HCT116 (cell line): ENCODE results near the gene TASP1. TPM values are rescaled to one million over a fixed set of nuclear protein-coding genes. Genes with fewer than 3 reads are reported as not detected.
"Not testable (repeated sequence)": the region's sequence is repeated elsewhere in the genome, so short reads cannot be mapped to it uniquely, and the experiment has no call there.

Source experiments
- ATAC-seq: fragments of 200-7000 bp; cut with Tn5 transposase; 2 replicates; pipeline ENCODE4 v1.9.1; 2020; ENCODE audit warnings: mild to moderate bottlenecking, moderate library complexity
- BruUV-seq: library from RNA; stranded (reverse); fragments of 400-500 nt; replicated peaks from 2 replicates; lab custom pipeline; 2021; lab: Mats Ljungman, UMichigan
- CTCF ChIA-PET: fragments of 300-600 bp; sonication (Branson Sonifier 250); formaldehyde crosslinking; loops from one replicate; lab custom pipeline; 2021; ENCODE audit warnings: antibody characterized with exemption; lab: Charles Lee
- POLR2A ChIA-PET: fragments of 300-600, 350-600 bp; sonication (Branson Sonifier 250); formaldehyde crosslinking; loops from one replicate; lab custom pipeline; 2021; ENCODE audit warnings: antibody characterized with exemption; lab: Charles Lee
- RAD21 ChIA-PET, 2 experiments: fragments of 300-600 bp; sonication (Branson Sonifier 250); formaldehyde crosslinking; loops; one replicate each; lab custom pipeline; 2023; ENCODE audit warnings: low total read pairs in 2 of 2; ENCODE audit not compliant: uncharacterized antibody in 2 of 2, unreplicated experiment in 2 of 2, low non-redundant PET in 1 of 2; lab: Charles Lee
- DNase-seq: peaks from one replicate; pipeline ENCODE4 v3.0.0-alpha.2; 2010; ENCODE audit warnings: low read depth, low spot score
- H2AFZ ChIP-seq: fragments of 200-600 bp; shearing (Covaris generic), sonication (generic); 2 replicates; pipeline ENCODE4 v1.6.1; 2017; ENCODE audit warnings: low read depth, mixed run types, mixed read lengths, antibody characterized with exemption, low read length; ENCODE audit not compliant: poor library complexity, severe bottlenecking
- H3K27ac ChIP-seq: 2 replicates; pipeline ENCODE4 v1.5.1; 2012; ENCODE audit warnings: low read depth, low read length
- H3K27me3 ChIP-seq: fragments of 200-600 bp; sonication (generic); 2 replicates; pipeline ENCODE4 v1.6.1; 2016; ENCODE audit warnings: mixed run types, low read length, mixed read lengths; ENCODE audit not compliant: insufficient read depth
- H3K36me3 ChIP-seq, 2 experiments: fragments of 200-500 bp in 1 of 2; fragments of 200-600 bp in 1 of 2; sonication (Bioruptor generic) in 1 of 2; sonication (generic) in 1 of 2; 2 replicates each; pipeline versions ENCODE4 v1.5.1 to v1.6.1; 2014 to 2016; ENCODE audit warnings: low read length in 2 of 2, inconsistent platforms in 1 of 2, mixed read lengths in 1 of 2, mixed run types in 1 of 2; ENCODE audit not compliant: insufficient read depth in 2 of 2, control insufficient read depth in 1 of 2
- H3K4me1 ChIP-seq, 2 experiments: fragments of 200-600 bp in 1 of 2; sonication (generic) in 1 of 2; 2 replicates each; pipeline versions ENCODE4 v1.5.1 to v1.6.1; 2012 to 2017; ENCODE audit warnings: low read length in 2 of 2, inconsistent platforms in 1 of 2, mild to moderate bottlenecking in 1 of 2, mixed read lengths in 1 of 2, mixed run types in 1 of 2, moderate library complexity in 1 of 2; ENCODE audit not compliant: insufficient read depth in 2 of 2, control insufficient read depth in 1 of 2
- H3K4me2 ChIP-seq: fragments of 200-600 bp; sonication (generic); 2 replicates; pipeline ENCODE4 v1.6.1; 2017; ENCODE audit warnings: mixed run types, low read length, mixed read lengths
- H3K4me3 ChIP-seq, 2 experiments: fragments of 200-600 bp in 1 of 2; sonication (generic) in 1 of 2; replicated peaks in 1 of 2; 2 replicates each; pipeline ENCODE4 v1.5.1; 2011 to 2016; ENCODE audit warnings: low read length in 2 of 2, control low read depth in 1 of 2, low read depth in 1 of 2, mild to moderate bottlenecking in 1 of 2, mixed read lengths in 1 of 2, mixed run types in 1 of 2
- H3K79me2 ChIP-seq: fragments of 200-600 bp; sonication (generic); 2 replicates; pipeline ENCODE4 v1.6.1; 2017; ENCODE audit warnings: mild to moderate bottlenecking, mixed run types, low read length, moderate library complexity, mixed read lengths; ENCODE audit not compliant: insufficient read depth
- H3K9ac ChIP-seq: fragments of 200-600 bp; sonication (generic); 2 replicates; pipeline ENCODE4 v1.6.1; 2016; ENCODE audit warnings: low read length, mixed read lengths
- H3K9me2 ChIP-seq: fragments of 200-600 bp; sonication (generic), shearing (Covaris generic); 2 replicates; pipeline ENCODE4 v1.6.1; 2017; ENCODE audit warnings: mixed run types, mild to moderate bottlenecking, moderate library complexity; ENCODE audit not compliant: insufficient read depth
- H3K9me3 ChIP-seq, 2 experiments: fragments of 200-500 bp in 1 of 2; fragments of 200-600 bp in 1 of 2; sonication (Bioruptor generic) in 1 of 2; sonication (generic) in 1 of 2; 2 replicates each; pipeline ENCODE4 v1.6.1; 2014 to 2017; ENCODE audit warnings: low read length in 2 of 2, mixed read lengths in 2 of 2, inconsistent platforms in 1 of 2, low read depth in 1 of 2, mild to moderate bottlenecking in 1 of 2, mixed run types in 1 of 2, moderate library complexity in 1 of 2; ENCODE audit not compliant: control insufficient read depth in 1 of 2, insufficient read depth in 1 of 2
- H4K20me1 ChIP-seq: fragments of 200-600 bp; sonication (generic), shearing (Covaris generic); 2 replicates; pipeline ENCODE4 v1.6.1; 2017; ENCODE audit warnings: mixed run types, mild to moderate bottlenecking, moderate library complexity; ENCODE audit not compliant: insufficient read depth
- ATF3 ChIP-seq: IDR thresholded peaks from 2 replicates; pipeline ENCODE4 v1.6.1; 2012
- CEBPB ChIP-seq: IDR thresholded peaks from 2 replicates; pipeline ENCODE4 v1.6.1; 2012; ENCODE audit warnings: low read depth
- EGR1 ChIP-seq: IDR thresholded peaks from 2 replicates; pipeline ENCODE4 v1.6.1; 2012; ENCODE audit warnings: low read depth
- ELF1 ChIP-seq: IDR thresholded peaks from 2 replicates; pipeline ENCODE4 v1.6.1; 2012; ENCODE audit warnings: low read depth, borderline replicate concordance
- EZH2 ChIP-seq: fragments of 200-600 bp; sonication (generic); IDR thresholded peaks from 2 replicates; pipeline ENCODE4 v1.6.1; 2017; ENCODE audit warnings: antibody characterized with exemption, mixed run types
- RAD21 ChIP-seq: IDR thresholded peaks from 2 replicates; pipeline ENCODE4 v1.6.1; 2012; ENCODE audit warnings: low read depth, mild to moderate bottlenecking
- SP1 ChIP-seq: IDR thresholded peaks from 2 replicates; pipeline ENCODE4 v1.6.1; 2012; ENCODE audit warnings: low read depth
- TCF7L2 ChIP-seq: IDR thresholded peaks from 2 replicates; pipeline ENCODE4 v1.7.0; 2011; ENCODE audit warnings: borderline replicate concordance, inconsistent platforms; ENCODE audit not compliant: insufficient read depth, insufficient read length; ENCODE audit errors: extremely low read depth
- YY1 ChIP-seq: IDR thresholded peaks from 2 replicates; pipeline ENCODE4 v1.6.1; 2011; ENCODE audit warnings: low read length, low read depth, moderate library complexity, mild to moderate bottlenecking; ENCODE audit not compliant: insufficient replicate concordance; ENCODE audit errors: extremely low read depth
- ZFX ChIP-seq: fragments of 450-650 bp; IDR thresholded peaks from 2 replicates; pipeline ENCODE4 v1.6.1; 2017
- ZNF274 ChIP-seq: fragments of 200-500 bp; sonication (Bioruptor generic); IDR thresholded peaks from 2 replicates; pipeline ENCODE4 v1.6.1; 2014; ENCODE audit warnings: mild to moderate bottlenecking, low read depth, low read length, inconsistent platforms
- intact Hi-C: fragments of 100-400 bp; cut with micrococcal nuclease; formaldehyde crosslinking; loops from 2 replicates; pipeline ENCODE4 v1.10.0; 2022
- total RNA-seq: library from RNA; stranded (reverse); gene quantifications from one replicate; pipeline ENCODE4 v1.2.1, GENCODE V29; 2021; ENCODE audit not compliant: unreplicated experiment
- TF ChIP-seq, protein P1 (sequence below): IDR thresholded peaks from 2 replicates; pipeline ENCODE4 v1.6.1; 2011; ENCODE audit warnings: mild to moderate bottlenecking, low read length, moderate library complexity; ENCODE audit not compliant: insufficient replicate concordance; ENCODE audit errors: extremely low read depth
- TF ChIP-seq, protein P2 (sequence below): IDR thresholded peaks from 2 replicates; pipeline ENCODE4 v1.6.1; 2012
- TF ChIP-seq, protein P3 (sequence below), 3 experiments: fragments of 200-600 bp in 1 of 3; sonication (generic) in 1 of 3; IDR thresholded peaks in 2 of 3; conservative IDR thresholded peaks in 1 of 3; 2 replicates each; pipeline ENCODE4 v1.5.1; 2012 to 2017; ENCODE audit warnings: low read depth in 2 of 3, low read length in 2 of 3, antibody characterized with exemption in 1 of 3, borderline replicate concordance in 1 of 3, control low read depth in 1 of 3, mild to moderate bottlenecking in 1 of 3, mixed read lengths in 1 of 3, mixed run types in 1 of 3, moderate library complexity in 1 of 3; ENCODE audit not compliant: insufficient read depth in 1 of 3

Gene TASP1
- total RNA-seq, 1 experiment from 2014 or later = 19.1 TPM

GRCh38 chr20:13483472-13483871, 155.3 kb downstream of the TASP1 start:
- H3K27me3 ChIP-seq, H3K9me3 ChIP-seq, H3K36me3 ChIP-seq, H4K20me1 ChIP-seq, RAD21 ChIA-PET, H3K27ac ChIP-seq, DNase-seq, BruUV-seq, H3K4me2 ChIP-seq, H3K79me2 ChIP-seq, POLR2A ChIA-PET, H3K9ac ChIP-seq, H3K4me3 ChIP-seq, H3K4me1 ChIP-seq, H3K9me2 ChIP-seq, CTCF ChIA-PET, intact Hi-C loops, H2AFZ ChIP-seq, ATAC-seq: not testable (repeated sequence)

- ChIA-PET RAD21 (no interaction called here), CTCF (interaction anchor here (1.6 kb wide), 1 partner anchor 68 kb away, joined by 4 read pairs; no protein-coding TSS in a partner anchor), POLR2A (no interaction called here)
- Histone ChIP-seq H3K27ac (no peak overlapping the region), H3K36me3 (peaks cover 0 to 2% of the 10 kb centered on the region in 2 experiments; a peak in 2 of 4 replicates), H3K4me3 (no peak overlapping the region), H3K27me3 (no peaks in the 10 kb centered on the region), H3K9me3 (no peaks in the 10 kb centered on the region), H3K79me2 (no peaks in the 10 kb centered on the region), H3K9ac (no peak overlapping the region), H3K4me1 (no peaks in the 10 kb centered on the region), H3K4me2 (no peak overlapping the region), H2AFZ (no peak overlapping the region), H3K9me2 (no peaks in the 10 kb centered on the region), H4K20me1 (no peaks in the 10 kb centered on the region)
- intact Hi-C loops = no loop called here
- no peak for ATAC-seq
- no TSS peak for BruUV-seq
- DNase-seq = no peak
- TF ChIP-seq ZFX (no peak), RAD21 (no peak), EGR1 (no peak), EZH2 (no peak), TCF7L2 (no peak), SP1 (no peak), ELF1 (no peak), ATF3 (no peak), CEBPB (no peak), YY1 (no peak), ZNF274 (no peak)
- TF ChIP-seq, protein P1, sequence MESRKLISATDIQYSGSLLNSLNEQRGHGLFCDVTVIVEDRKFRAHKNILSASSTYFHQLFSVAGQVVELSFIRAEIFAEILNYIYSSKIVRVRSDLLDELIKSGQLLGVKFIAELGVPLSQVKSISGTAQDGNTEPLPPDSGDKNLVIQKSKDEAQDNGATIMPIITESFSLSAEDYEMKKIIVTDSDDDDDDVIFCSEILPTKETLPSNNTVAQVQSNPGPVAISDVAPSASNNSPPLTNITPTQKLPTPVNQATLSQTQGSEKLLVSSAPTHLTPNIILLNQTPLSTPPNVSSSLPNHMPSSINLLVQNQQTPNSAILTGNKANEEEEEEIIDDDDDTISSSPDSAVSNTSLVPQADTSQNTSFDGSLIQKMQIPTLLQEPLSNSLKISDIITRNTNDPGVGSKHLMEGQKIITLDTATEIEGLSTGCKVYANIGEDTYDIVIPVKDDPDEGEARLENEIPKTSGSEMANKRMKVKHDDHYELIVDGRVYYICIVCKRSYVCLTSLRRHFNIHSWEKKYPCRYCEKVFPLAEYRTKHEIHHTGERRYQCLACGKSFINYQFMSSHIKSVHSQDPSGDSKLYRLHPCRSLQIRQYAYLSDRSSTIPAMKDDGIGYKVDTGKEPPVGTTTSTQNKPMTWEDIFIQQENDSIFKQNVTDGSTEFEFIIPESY = no peak
- TF ChIP-seq, protein P2, sequence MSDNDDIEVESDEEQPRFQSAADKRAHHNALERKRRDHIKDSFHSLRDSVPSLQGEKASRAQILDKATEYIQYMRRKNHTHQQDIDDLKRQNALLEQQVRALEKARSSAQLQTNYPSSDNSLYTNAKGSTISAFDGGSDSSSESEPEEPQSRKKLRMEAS = no peak
- TF ChIP-seq, protein P3, sequence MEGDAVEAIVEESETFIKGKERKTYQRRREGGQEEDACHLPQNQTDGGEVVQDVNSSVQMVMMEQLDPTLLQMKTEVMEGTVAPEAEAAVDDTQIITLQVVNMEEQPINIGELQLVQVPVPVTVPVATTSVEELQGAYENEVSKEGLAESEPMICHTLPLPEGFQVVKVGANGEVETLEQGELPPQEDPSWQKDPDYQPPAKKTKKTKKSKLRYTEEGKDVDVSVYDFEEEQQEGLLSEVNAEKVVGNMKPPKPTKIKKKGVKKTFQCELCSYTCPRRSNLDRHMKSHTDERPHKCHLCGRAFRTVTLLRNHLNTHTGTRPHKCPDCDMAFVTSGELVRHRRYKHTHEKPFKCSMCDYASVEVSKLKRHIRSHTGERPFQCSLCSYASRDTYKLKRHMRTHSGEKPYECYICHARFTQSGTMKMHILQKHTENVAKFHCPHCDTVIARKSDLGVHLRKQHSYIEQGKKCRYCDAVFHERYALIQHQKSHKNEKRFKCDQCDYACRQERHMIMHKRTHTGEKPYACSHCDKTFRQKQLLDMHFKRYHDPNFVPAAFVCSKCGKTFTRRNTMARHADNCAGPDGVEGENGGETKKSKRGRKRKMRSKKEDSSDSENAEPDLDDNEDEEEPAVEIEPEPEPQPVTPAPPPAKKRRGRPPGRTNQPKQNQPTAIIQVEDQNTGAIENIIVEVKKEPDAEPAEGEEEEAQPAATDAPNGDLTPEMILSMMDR (IDR thresholded peaks at IDR 0.05 in 2 of 3, conservative IDR thresholded peaks at IDR 0.05 in 1 of 3; ENCODE audit: borderline replicate concordance in 1 of 3, insufficient read depth in 1 of 3, low read depth in 2 of 3, low read length in 2 of 3) = no peak
Observed at GRCh38 chr20:13478366-13478765, 160.4 kb downstream of the TASP1 start.
